Uterus (tissue), 2 donors: ENCODE results near the gene RPL31.

ENCODE experiments used
- CTCF ChIP-seq, 4 experiments: fragments of 200-600 bp in 2 of 4; fragments of 450-650 bp in 2 of 4; sonication (generic) in 2 of 4; IDR thresholded peaks; one replicate each; pipeline ENCODE4 v1.5.1; 2016 to 2019; ENCODE audit warnings: antibody characterized with exemption in 4 of 4, mild to moderate bottlenecking in 2 of 4, moderate library complexity in 1 of 4
- POLR2A ChIP-seq, 2 donors: fragments of 450-650 bp; IDR thresholded peaks; one replicate each; pipeline ENCODE4 v1.6.1; 2016; ENCODE audit warnings: antibody characterized with exemption in 2 of 2, mild to moderate bottlenecking in 1 of 2, moderate library complexity in 1 of 2

GRCh38 chr2:101030866-101031554 lies 28.9 kb downstream of the RPL31 start:
- no peak for TF ChIP-seq CTCF (IDR thresholded peaks at IDR 0.05)
- no peak for TF ChIP-seq POLR2A (IDR thresholded peaks at IDR 0.05)
